ENCODE measurements around the gene FAM174C.
A peak's percentile ranks its signal among the peaks of the same experiment; 100 is the strongest.

GRCh38 chr19:1251330-1252220, 23.8 kb upstream of the FAM174C start:
- TF ChIP-seq CTCF (IDR thresholded peaks at IDR 0.05) (no peak), POLR2A (IDR thresholded peaks at IDR 0.05; ENCODE audit: low read depth) (no peak), EP300 (IDR thresholded peaks at IDR 0.05) (no peak), POLR2AphosphoS5 (IDR thresholded peaks at IDR 0.05) (peak in 1 of 2 donors; percentile 54)
